ENCODE measurements around the gene BRICD5. TPM values are rescaled to one million over a fixed set of nuclear protein-coding genes. Genes with fewer than 3 reads are reported as not detected.

BRICD5 gene
- total RNA-seq, 1 experiment from 2014 or later, result 4.8 TPM

DNA sequence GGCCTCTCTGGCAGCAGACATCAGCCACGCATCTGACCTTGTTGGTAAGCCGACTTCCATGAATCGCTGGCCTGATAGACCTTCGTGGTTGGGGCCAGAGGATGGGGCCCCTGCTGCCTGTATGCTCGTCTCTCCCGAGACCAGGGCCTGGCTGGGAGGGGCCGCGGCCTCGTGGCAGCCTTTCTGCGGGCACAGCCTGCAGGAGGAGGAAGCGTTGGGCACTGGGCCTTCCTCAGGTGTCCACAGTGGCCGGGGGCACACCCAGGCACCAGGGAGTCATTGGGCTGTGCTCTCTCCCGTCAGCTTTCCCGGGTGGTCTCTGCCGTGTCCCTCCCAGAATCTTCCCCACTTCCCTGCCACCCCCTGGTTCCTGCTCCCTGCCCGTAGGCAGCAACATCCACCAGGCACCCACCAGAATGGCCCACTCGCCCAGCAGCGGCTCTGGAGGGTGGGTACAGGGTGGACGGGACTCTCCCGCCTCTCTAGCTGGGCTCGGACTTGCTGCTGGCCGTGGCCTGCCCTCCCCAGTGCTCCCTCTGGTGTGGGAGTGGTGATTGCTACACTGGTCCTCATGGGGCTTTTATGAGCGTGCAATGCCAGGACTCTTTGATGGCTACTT is 19.1 kb upstream of the BRICD5 start:
- TF ChIP-seq, protein P1, sequence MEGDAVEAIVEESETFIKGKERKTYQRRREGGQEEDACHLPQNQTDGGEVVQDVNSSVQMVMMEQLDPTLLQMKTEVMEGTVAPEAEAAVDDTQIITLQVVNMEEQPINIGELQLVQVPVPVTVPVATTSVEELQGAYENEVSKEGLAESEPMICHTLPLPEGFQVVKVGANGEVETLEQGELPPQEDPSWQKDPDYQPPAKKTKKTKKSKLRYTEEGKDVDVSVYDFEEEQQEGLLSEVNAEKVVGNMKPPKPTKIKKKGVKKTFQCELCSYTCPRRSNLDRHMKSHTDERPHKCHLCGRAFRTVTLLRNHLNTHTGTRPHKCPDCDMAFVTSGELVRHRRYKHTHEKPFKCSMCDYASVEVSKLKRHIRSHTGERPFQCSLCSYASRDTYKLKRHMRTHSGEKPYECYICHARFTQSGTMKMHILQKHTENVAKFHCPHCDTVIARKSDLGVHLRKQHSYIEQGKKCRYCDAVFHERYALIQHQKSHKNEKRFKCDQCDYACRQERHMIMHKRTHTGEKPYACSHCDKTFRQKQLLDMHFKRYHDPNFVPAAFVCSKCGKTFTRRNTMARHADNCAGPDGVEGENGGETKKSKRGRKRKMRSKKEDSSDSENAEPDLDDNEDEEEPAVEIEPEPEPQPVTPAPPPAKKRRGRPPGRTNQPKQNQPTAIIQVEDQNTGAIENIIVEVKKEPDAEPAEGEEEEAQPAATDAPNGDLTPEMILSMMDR (conservative IDR thresholded peaks at IDR 0.05; ENCODE audit: low read depth, low read length), result no peak
- no peak for TF ChIP-seq EZH2 (IDR thresholded peaks at IDR 0.05; ENCODE audit: low read length, unreplicated experiment)
- no peak for TF ChIP-seq EZH2phosphoT487 (IDR thresholded peaks at IDR 0.05; ENCODE audit: borderline replicate concordance, low read length)
- Histone ChIP-seq H3K4me2 (ENCODE audit: low read length) (no peak overlapping the region), H3K4me3 (ENCODE audit: low read length) (no peak overlapping the region), H3F3A (ENCODE audit: low read length, unreplicated experiment) (no peaks in the 10 kb centered on the region), H3K27me3 (ENCODE audit: low read length) (no peaks in the 10 kb centered on the region), H3K79me2 (ENCODE audit: low read length) (peaks cover 43% of the 10 kb centered on the region), H3K36me3 (ENCODE audit: low read depth, low read length) (no peaks in the 10 kb centered on the region; the same call in 1 of the 2 replicates), H3K27ac (ENCODE audit: low read length) (no peak overlapping the region), H3K9me3 (ENCODE audit: low read length) (no peaks in the 10 kb centered on the region), H3K9me2 (replicated peaks; ENCODE audit: low read length) (no peaks in the 10 kb centered on the region), H3K4me1 (ENCODE audit: insufficient read depth, low read length) (peaks cover 12% of the 10 kb centered on the region), H4K20me1 (ENCODE audit: low read length) (peaks cover 9% of the 10 kb centered on the region; the same call in 1 of the 2 replicates), H2AFZ (ENCODE audit: low read length) (no peak overlapping the region), H3K9ac (ENCODE audit: low read length) (no peak overlapping the region)
- ChIA-PET CTCF (no interaction called here), POLR2A (ENCODE audit: unreplicated experiment) (no interaction called here)
- DNase-seq (no peak), ATAC-seq (no peak)
- intact Hi-C loops (cut with micrococcal nuclease), result no loop called here
- no TSS peak for BruUV-seq (replicated peaks)

DNA sequence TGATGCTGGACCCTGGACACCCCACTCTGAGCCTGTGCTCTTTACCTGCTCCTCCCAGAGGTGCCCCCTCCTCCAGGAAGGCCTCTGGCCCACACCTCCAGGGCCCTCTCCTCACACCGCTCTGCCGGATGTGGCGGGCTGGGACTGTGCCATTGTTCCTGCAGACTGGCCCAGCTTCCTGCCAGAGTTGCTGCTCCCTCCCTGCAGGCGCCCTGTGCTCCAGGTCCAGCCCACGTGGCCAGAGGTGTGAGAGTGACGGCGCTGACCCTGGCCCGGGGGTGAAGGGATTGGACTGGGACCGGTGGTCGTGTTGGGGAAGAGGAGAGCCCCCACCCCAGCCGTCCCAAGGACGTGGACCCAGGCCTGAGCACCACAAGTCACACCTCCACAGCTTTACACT is 18.4 kb upstream of the BRICD5 start:
- no peaks in the 10 kb centered on the region for H3K27me3 ChIP-seq (ENCODE audit: low read length)
- H3K9me3 ChIP-seq (ENCODE audit: low read length), result no peaks in the 10 kb centered on the region
- TF ChIP-seq EZH2 (IDR thresholded peaks at IDR 0.05; ENCODE audit: low read length, unreplicated experiment) (no peak), EZH2phosphoT487 (IDR thresholded peaks at IDR 0.05; ENCODE audit: borderline replicate concordance, low read length) (no peak)
- TF ChIP-seq, protein P1 (conservative IDR thresholded peaks at IDR 0.05; ENCODE audit: low read depth, low read length), result no peak
- H3K27ac ChIP-seq (ENCODE audit: low read length), result no peak overlapping the region
- no peak overlapping the region for H3K4me3 ChIP-seq (ENCODE audit: low read length)
- H3F3A ChIP-seq (ENCODE audit: low read length, unreplicated experiment), result no peaks in the 10 kb centered on the region
- no peaks in the 10 kb centered on the region for H3K9me2 ChIP-seq (replicated peaks; ENCODE audit: low read length)
- no peak overlapping the region for H2AFZ ChIP-seq (ENCODE audit: low read length)
- DNase-seq, result no peak
- peaks cover 12% of the 10 kb centered on the region for H3K4me1 ChIP-seq (ENCODE audit: insufficient read depth, low read length)
- ChIA-PET CTCF (no interaction called here), POLR2A (ENCODE audit: unreplicated experiment) (no interaction called here)
- intact Hi-C loops (cut with micrococcal nuclease), result no loop called here
- no peak overlapping the region for H3K4me2 ChIP-seq (ENCODE audit: low read length)
- peaks cover 49% of the 10 kb centered on the region for H3K79me2 ChIP-seq (ENCODE audit: low read length)
- no peak overlapping the region for H3K9ac ChIP-seq (ENCODE audit: low read length)
- no TSS peak for BruUV-seq (replicated peaks)
- H3K36me3 ChIP-seq (ENCODE audit: low read depth, low read length), result no peaks in the 10 kb centered on the region; the same call in 1 of the 2 replicates
- peaks cover 9% of the 10 kb centered on the region; the same call in 1 of the 2 replicates for H4K20me1 ChIP-seq (ENCODE audit: low read length)
- ATAC-seq, result no peak

DNA sequence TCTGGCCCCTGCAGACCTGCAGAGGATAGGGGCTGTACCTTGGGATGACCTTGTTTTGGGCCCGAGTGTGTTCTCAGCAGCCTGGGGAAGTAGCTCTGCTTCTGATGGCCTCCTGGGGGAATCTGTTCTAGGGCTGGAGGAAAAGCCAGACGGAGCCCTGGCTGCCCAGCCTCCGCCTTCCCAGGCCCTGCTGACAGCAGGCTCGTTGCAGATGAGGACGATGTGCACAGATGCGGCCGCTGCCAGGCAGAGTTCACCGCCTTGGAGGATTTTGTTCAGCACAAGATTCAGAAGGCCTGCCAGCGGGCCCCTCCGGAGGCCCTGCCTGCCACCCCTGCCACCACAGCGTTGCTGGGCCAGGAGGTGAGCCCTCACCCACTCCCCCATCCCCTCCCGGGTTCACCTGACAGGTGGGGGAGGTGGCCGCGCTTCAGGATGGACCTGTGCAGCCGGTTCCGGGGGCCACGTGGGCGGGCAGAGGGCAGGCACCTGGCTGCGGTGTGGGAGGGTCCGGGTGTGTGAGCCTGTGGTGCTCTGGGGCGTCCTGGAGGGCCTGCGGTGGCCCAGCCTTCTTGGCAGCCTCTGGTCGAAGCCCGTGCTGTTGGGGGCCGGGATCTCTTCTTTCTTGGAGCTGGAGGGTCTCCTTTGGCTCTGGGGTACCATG is 17.6 kb upstream of the BRICD5 start:
- Histone ChIP-seq H3K27ac (ENCODE audit: low read length) (no peak overlapping the region), H4K20me1 (ENCODE audit: low read length) (peaks cover 9% of the 10 kb centered on the region; the same call in 1 of the 2 replicates), H3K36me3 (ENCODE audit: low read depth, low read length) (no peaks in the 10 kb centered on the region; the same call in 1 of the 2 replicates), H3K4me3 (ENCODE audit: low read length) (no peak overlapping the region), H3K9me2 (replicated peaks; ENCODE audit: low read length) (no peaks in the 10 kb centered on the region), H3K9ac (ENCODE audit: low read length) (no peak overlapping the region), H3K4me1 (ENCODE audit: insufficient read depth, low read length) (peaks cover 12% of the 10 kb centered on the region), H3K27me3 (ENCODE audit: low read length) (no peaks in the 10 kb centered on the region), H3K9me3 (ENCODE audit: low read length) (no peaks in the 10 kb centered on the region), H3K4me2 (ENCODE audit: low read length) (no peak overlapping the region), H3K79me2 (ENCODE audit: low read length) (peaks cover 55% of the 10 kb centered on the region), H2AFZ (ENCODE audit: low read length) (no peak overlapping the region), H3F3A (ENCODE audit: low read length, unreplicated experiment) (no peaks in the 10 kb centered on the region)
- DNase-seq, result no peak
- ChIA-PET POLR2A (ENCODE audit: unreplicated experiment) (no interaction called here), CTCF (no interaction called here)
- BruUV-seq (replicated peaks), result no TSS peak
- intact Hi-C loops (cut with micrococcal nuclease), result no loop called here
- ATAC-seq, result no peak
- TF ChIP-seq EZH2 (IDR thresholded peaks at IDR 0.05; ENCODE audit: low read length, unreplicated experiment) (no peak), EZH2phosphoT487 (IDR thresholded peaks at IDR 0.05; ENCODE audit: borderline replicate concordance, low read length) (no peak)
- TF ChIP-seq, protein P1 (conservative IDR thresholded peaks at IDR 0.05; ENCODE audit: low read depth, low read length), result no peak
